ENCODE results near the gene SNRPN.

SNRPN gene

DNA sequence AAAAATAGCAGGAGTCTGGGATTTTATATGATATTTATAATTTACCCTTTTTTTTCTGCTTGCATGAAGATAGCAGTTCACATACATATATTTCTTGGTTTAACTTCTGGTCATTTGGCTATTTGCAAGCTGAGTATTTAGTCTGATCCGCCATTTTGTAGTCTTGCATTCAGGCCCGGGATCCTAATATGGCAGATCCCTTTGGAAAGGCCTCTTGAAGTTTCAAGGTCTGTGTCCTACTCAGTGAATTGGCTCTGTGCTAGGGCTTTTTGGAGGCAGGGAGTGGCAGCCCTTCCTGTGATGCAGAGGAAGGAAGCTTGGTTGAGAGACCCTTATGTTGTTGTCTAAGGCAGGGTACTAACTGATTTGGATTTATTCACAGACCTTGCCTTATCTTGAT lies 2.9 kb downstream of the SNRPN start:
- H3K27me3 ChIP-seq = peaks cover 41% of the 10 kb centered on the region
- H3K36me3 ChIP-seq = no peaks in the 10 kb centered on the region
- no peaks in the 10 kb centered on the region for H3K9me3 ChIP-seq
- TF ChIP-seq, protein P1, sequence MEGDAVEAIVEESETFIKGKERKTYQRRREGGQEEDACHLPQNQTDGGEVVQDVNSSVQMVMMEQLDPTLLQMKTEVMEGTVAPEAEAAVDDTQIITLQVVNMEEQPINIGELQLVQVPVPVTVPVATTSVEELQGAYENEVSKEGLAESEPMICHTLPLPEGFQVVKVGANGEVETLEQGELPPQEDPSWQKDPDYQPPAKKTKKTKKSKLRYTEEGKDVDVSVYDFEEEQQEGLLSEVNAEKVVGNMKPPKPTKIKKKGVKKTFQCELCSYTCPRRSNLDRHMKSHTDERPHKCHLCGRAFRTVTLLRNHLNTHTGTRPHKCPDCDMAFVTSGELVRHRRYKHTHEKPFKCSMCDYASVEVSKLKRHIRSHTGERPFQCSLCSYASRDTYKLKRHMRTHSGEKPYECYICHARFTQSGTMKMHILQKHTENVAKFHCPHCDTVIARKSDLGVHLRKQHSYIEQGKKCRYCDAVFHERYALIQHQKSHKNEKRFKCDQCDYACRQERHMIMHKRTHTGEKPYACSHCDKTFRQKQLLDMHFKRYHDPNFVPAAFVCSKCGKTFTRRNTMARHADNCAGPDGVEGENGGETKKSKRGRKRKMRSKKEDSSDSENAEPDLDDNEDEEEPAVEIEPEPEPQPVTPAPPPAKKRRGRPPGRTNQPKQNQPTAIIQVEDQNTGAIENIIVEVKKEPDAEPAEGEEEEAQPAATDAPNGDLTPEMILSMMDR (IDR thresholded peaks at IDR 0.05) = no peak
- H3K27ac ChIP-seq = no peak overlapping the region
- H3K4me3 ChIP-seq (ENCODE audit: low read depth in 1 of 2, low read length in 1 of 2) = no peak overlapping the region
- peaks cover 0 to 3% of the 10 kb centered on the region in 2 experiments for H3K4me1 ChIP-seq (ENCODE audit: control insufficient read depth in 1 of 2, insufficient read depth in 1 of 2, low read depth in 1 of 2, low read length in 1 of 2)

DNA sequence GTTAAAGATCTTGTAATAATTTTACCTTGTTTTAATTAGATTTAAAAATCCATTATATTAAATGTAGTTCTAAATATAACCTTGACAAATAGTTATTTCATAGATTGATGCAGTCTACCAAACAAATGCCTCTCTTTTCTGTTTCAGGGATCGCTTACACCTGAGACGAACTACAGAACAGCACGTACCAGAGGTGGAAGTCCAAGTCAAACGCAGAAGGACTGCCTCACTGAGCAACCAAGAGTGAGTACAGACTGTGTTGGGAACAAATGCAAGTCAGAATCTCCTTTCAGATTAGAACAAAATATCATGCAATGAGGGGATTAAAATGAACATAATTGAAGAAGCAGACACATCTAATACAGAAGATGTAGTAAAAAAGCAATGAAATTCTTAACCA lies 7.2 kb downstream of the SNRPN start:
- Histone ChIP-seq H3K4me3 (ENCODE audit: low read depth in 1 of 2, low read length in 1 of 2) (no peak overlapping the region), H3K4me1 (ENCODE audit: control insufficient read depth in 1 of 2, insufficient read depth in 1 of 2, low read depth in 1 of 2, low read length in 1 of 2) (no peaks in the 10 kb centered on the region), H3K36me3 (no peaks in the 10 kb centered on the region), H3K27ac (no peak overlapping the region), H3K9me3 (no peaks in the 10 kb centered on the region), H3K27me3 (no peaks in the 10 kb centered on the region)
- TF ChIP-seq, protein P1 (IDR thresholded peaks at IDR 0.05) = no peak

DNA sequence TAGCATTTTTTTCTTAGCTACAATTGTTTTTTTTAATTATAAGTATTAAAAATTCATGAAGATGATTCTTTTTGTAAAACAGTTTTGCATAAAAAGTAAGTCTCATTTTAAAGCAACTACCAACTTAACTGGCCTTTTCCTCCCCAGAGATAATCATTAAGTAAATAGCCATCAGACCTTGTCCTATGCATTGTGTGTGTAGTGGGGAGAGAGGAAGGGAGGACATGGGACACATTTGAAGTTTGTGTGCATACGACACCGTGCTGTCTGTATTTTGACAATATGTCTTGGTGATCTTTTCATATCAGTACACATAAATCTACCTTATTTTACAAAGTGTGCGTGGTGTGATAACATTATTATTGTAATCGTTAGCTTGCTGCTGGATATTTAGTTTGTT lies 8.1 kb downstream of the SNRPN start:
- no peak overlapping the region for H3K4me3 ChIP-seq (ENCODE audit: low read depth in 1 of 2, low read length in 1 of 2)
- no peaks in the 10 kb centered on the region for H3K4me1 ChIP-seq (ENCODE audit: control insufficient read depth in 1 of 2, insufficient read depth in 1 of 2, low read depth in 1 of 2, low read length in 1 of 2)
- no peak overlapping the region for H3K27ac ChIP-seq
- H3K9me3 ChIP-seq = no peaks in the 10 kb centered on the region
- H3K27me3 ChIP-seq = no peaks in the 10 kb centered on the region
- TF ChIP-seq, protein P1 (IDR thresholded peaks at IDR 0.05) = no peak
- no peaks in the 10 kb centered on the region for H3K36me3 ChIP-seq

DNA sequence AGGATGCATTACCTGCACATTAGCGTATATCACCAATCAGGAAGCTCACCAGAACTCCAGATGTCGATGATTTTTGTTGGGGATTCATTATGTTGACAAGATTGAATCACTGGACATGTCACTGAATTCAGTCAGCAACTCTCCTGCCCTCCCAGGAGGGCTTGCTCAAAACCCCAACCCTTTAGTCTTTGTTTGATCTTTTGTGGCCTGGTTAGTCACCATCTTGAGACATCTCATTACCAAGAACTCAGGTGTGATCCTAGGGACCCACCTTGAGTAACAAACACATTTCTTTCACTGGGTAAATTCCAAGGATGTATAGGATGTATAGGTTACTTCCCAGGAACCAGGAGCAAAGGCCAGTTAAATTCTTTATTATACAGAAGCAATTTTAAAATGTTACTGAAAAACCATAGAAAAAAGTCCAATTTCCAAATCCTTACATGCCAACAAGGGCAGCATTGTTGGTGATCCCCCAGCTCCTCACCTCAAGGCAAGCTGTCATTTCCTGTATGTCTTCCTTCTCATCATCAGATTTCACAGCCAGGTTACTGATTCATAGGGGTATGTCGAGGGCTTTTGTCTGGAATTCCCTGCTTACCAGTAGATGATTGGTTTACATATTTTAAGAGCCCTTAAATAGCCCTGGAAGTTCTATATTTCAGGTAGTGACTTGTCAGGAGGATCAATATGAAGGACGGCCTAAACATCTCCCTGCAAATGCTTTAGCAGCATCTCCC lies 11.7 kb downstream of the SNRPN start:
- Histone ChIP-seq H3K36me3 (no peaks in the 10 kb centered on the region), H3K27me3 (no peaks in the 10 kb centered on the region), H3K9me3 (no peaks in the 10 kb centered on the region), H3K4me1 (ENCODE audit: control insufficient read depth in 1 of 2, insufficient read depth in 1 of 2, low read depth in 1 of 2, low read length in 1 of 2) (no peaks in the 10 kb centered on the region), H3K27ac (no peak overlapping the region), H3K4me3 (ENCODE audit: low read depth in 1 of 2, low read length in 1 of 2) (no peak overlapping the region)
- TF ChIP-seq, protein P1 (IDR thresholded peaks at IDR 0.05) = no peak

DNA sequence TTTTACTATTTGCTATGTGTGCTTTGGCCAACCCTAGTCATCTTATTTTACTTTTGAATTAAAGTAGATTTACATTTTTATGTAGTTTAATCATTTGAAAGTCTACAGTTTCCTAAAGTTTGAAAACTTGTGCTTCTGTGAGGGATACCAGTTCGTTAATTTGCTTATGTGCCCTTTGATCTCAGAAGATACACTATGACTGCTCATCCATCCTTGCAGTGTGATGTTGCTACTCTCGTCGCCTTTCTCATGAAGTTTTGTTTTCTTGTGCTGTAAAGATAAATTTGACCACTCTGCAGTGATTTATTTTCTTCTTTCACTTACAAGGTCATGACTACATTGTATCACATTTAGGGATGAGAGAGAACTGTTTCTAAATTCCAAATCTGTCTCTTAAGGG lies 16.3 kb downstream of the SNRPN start:
- Histone ChIP-seq H3K27ac (no peak overlapping the region), H3K4me3 (ENCODE audit: low read depth in 1 of 2, low read length in 1 of 2) (no peak overlapping the region), H3K27me3 (no peaks in the 10 kb centered on the region), H3K4me1 (ENCODE audit: control insufficient read depth in 1 of 2, insufficient read depth in 1 of 2, low read depth in 1 of 2, low read length in 1 of 2) (no peaks in the 10 kb centered on the region), H3K36me3 (no peaks in the 10 kb centered on the region), H3K9me3 (no peaks in the 10 kb centered on the region)
- TF ChIP-seq, protein P1 (IDR thresholded peaks at IDR 0.05) = no peak
